ENCODE measurements around the gene ACVR1C.

GRCh38 chr2:157601807-157602206, 26.9 kb downstream of the ACVR1C start:
- no peak for TF ChIP-seq CTCF (IDR thresholded peaks at IDR 0.05)
- TF ChIP-seq, protein P1, sequence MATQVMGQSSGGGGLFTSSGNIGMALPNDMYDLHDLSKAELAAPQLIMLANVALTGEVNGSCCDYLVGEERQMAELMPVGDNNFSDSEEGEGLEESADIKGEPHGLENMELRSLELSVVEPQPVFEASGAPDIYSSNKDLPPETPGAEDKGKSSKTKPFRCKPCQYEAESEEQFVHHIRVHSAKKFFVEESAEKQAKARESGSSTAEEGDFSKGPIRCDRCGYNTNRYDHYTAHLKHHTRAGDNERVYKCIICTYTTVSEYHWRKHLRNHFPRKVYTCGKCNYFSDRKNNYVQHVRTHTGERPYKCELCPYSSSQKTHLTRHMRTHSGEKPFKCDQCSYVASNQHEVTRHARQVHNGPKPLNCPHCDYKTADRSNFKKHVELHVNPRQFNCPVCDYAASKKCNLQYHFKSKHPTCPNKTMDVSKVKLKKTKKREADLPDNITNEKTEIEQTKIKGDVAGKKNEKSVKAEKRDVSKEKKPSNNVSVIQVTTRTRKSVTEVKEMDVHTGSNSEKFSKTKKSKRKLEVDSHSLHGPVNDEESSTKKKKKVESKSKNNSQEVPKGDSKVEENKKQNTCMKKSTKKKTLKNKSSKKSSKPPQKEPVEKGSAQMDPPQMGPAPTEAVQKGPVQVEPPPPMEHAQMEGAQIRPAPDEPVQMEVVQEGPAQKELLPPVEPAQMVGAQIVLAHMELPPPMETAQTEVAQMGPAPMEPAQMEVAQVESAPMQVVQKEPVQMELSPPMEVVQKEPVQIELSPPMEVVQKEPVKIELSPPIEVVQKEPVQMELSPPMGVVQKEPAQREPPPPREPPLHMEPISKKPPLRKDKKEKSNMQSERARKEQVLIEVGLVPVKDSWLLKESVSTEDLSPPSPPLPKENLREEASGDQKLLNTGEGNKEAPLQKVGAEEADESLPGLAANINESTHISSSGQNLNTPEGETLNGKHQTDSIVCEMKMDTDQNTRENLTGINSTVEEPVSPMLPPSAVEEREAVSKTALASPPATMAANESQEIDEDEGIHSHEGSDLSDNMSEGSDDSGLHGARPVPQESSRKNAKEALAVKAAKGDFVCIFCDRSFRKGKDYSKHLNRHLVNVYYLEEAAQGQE (IDR thresholded peaks at IDR 0.05; ENCODE audit: insufficient read depth in 1 of 2, low read depth in 2 of 2, low read length in 1 of 2), result no peak
